ENCODE data around the gene KIF4B.
"Not testable (repeated sequence)": the region's sequence is repeated elsewhere in the genome, so short reads cannot be mapped to it uniquely, and the experiment has no call there.

KIF4B gene

DNA sequence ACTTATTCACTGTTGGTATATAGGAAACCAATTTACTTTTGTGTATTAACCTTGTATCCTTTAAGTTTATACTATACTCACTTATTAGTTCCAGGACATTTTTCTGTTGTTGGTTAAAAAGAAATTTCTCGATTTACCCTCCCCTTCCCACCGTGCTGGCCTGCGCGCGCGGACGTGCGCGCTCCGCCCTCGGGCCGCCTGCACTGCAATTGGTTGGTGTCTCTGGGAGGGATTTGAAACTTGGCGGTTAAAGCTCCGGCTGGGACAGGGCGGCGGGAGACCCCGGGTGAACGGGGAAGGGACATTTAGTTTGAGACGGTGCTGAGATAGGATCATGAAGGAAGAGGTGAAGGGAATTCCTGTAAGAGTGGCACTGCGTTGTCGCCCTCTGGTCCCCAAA lies at the start of gene KIF4B:
KIF4B (plus strand) TSS at position 230 of the 400 bp plus-strand sequence; CDS start at position 335, 105 bp downstream.
- no peak for DNase-seq (ENCODE audit: low spot score)

DNA sequence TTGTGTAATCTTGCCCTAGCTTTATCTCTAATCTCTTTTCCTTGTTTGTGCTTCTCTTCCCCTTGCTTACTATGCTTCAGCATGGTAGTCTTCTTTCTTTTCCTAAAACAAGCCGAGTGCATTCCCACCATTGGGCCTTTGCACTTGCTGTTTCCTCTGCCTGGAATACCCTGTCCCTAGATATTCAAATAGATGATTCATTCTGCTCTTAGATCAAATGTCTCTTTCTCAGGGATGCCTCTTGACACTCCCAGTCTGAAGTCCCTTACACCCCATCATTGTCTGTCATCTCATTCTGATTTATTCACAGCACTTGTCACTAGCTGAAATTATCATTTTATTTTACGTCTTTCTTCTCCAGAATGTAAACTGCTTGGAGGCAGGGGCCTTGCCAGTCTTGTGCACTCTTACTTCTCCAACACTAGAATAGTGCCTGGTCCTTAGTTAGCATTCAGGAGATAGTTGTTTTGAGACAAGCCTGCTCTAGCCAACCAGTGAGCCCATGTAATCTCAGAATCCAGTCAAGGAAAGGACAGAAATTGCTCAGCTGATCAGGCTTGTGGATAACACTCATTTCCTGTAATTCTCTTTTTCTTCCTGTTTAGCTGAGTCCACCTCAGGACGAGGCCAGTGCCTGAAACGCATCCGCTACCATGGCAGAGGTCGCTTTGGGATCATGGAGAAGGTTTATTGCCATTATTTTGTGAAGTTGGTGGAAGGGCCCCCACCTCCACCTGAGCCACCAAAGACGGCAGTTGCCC lies 47.3 kb upstream of the KIF4B start:
- no peak for DNase-seq (ENCODE audit: low spot score)

DNA sequence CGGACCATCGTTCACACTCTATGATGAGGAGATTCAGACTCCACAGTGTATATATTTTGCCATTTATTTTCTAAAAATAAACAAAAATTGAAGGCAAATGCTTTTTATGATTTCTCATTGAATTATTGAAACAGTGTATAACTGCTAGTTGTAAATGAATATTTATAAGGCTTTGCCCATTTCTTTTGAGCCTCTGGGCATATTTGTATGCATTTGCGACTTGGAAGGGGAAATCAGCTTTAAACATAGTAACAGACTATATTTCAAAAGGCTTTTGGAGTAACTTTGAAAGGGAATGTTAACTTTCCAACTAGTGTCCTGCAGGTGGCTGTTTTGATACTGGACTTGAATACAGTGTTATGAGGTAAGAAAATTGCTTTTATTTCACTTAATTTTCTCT lies 46.7 kb upstream of the KIF4B start:
- DNase-seq (ENCODE audit: low spot score), result no peak

DNA sequence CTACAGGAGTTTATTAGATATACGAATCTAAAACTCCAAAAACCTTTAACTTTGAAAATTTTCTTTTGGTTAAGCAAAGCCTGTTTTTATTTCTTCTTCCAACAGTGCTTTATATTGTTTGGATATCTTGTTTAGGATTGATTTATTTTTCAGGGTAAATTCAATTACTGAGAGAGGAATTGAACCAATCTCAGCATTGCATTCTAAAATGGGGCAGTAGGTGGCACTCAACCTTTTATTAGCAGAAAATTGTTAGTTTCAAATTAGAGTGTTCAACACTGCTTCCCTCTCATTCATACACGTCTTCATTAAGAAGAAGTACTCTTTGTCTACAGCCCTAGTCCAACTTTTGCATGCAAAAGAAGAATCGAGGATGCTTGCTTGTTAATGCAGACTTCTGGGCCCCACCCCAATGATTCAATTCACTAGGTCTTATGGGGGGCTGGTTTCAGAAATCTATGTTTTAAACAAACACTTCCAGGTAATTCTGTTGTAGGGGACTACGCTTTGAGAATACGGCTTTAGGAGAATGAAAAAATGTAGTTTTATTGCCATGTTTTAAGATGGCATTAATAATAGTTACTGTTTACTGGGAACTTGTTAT lies 46.0 kb upstream of the KIF4B start:
- peak; percentile 19 for DNase-seq (ENCODE audit: low spot score)

GRCh38 chr5:154968953-154969352 lies 44.6 kb upstream of the KIF4B start:
- no peak for DNase-seq (ENCODE audit: low spot score)

DNA sequence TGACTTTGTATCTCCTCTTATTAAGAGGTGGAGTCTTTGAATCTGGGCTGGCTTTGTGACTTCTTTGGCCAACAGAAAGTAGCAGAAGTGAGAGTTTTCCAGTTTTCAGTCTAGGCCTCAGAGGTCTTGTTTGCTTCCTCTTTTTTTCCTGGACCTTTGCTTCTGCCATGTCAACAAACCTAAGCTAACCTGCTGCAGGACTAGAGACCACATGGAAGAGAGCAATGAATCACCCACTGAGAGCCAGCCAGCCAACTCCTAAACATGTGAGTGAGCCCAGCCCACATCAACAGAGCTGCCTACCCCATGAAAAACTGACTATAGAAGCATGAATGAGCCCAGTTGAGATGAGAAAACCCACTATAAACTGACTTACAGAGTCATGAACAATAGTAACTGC lies 42.8 kb upstream of the KIF4B start:
- no peak for DNase-seq (ENCODE audit: low spot score)

DNA sequence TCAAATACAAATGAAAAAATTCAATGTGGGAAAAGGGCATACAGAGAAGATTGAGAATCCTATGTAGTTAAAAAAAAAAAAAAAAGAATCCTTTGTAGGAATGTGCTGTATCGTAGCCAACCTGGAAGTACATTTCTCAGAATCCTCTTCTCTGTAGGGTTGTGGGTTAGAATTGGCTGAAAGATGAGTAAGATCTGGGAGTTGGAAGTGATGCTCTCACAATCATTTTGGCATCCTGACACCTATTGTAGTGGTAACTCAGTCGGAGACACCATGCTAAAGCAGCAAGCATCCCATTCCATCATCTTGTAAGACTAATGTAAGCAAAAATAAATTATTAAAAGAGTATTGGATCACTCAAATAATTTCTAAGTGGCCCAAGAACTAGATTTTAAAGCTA lies 42.1 kb upstream of the KIF4B start:
- DNase-seq (ENCODE audit: low spot score), result no peak

- DNase-seq (ENCODE audit: low spot score), result peak; percentile 44
Measured at GRCh38 chr5:154972476-154973080, 41.0 kb upstream of the KIF4B start.

DNA sequence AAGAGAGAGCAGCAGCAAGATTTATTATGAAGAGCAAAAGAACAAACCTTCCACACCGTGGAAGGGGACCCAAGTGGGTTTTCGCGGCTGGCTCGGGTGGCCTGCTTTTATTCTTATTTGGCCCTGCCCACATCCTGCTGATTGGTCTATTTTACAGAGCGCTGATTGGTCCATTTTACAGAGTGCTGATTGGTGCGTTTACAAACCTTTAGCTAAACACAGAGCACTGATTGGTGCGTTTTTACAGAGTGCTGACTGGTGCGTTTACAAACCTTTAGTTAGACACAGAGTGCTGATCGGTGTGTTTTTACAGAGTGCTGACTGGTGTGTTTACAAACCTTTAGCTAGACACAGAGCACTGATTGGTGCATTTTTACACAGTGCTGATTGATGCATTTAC lies 37.5 kb upstream of the KIF4B start:
- not testable (repeated sequence) for DNase-seq (ENCODE audit: low spot score)

- DNase-seq (ENCODE audit: low spot score), result no peak
Measured at GRCh38 chr5:154977409-154977808, 36.1 kb upstream of the KIF4B start.

- not testable (repeated sequence) for DNase-seq (ENCODE audit: low spot score)
Measured at GRCh38 chr5:154978294-154978693, 35.3 kb upstream of the KIF4B start.

DNA sequence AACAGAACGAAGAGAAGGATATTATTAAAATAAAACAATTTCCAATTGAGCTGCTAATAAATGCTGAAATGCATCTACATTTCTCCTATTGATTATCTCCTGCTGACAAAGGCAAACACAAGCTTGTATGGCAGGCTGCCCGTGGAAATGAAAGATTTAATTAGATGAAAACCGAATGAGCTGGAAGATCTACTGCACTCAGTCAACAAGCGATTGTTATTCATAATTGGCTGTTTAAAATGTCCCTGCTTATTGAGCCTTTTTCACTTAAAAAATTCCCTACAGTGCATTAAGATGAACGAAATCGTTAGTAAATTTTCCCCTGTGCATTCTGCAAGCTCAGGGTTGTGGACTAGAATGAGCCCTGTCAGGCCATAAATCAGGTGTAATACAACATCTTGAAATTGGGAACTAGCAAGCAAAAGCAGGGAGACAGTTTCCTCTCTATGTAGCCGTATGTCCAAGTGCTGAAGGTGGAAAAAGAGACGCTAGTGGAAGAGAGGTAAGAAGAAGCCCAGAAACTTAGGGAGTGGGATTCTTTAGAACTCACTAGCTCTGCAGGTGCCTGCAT lies 28.5 kb upstream of the KIF4B start:
- DNase-seq (ENCODE audit: low spot score), result no peak

DNA sequence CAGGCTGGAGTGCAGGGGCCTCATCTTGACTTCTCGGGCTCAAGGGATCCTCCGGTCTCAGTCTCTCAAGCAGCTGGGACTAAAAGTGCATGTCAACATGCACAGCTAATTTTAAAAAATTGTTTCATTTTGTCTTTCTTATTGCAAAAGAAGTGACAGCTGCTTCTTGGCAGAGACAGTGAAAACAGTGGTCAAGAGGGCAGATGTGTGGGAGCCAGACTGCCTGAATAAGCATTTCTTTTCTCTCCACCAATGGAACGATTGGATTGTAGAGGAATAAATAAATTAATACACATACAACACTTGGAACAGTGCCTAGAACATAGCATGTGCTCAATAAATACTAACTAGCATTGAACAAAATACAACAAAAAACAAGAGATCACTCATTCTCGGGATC lies 27.4 kb upstream of the KIF4B start:
- no peak for DNase-seq (ENCODE audit: low spot score)

DNA sequence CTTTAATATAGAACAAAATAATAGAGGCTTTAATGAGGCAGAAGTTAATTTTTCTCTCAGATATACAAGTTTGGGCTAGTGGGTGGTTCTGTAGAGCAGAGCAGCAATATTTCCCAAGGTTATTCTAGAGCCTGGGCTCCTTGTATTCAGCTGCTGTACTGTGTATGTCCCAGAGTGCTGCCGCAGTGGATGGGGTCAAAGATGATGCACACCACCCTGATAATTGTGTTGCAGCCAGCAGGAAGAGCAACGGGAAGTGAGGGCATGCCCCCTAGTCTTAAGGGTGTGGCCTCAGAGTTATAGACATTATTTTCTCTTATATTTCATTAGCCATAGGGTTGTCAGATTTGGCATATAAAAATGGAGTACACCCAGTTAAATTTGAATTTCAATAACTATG lies 23.9 kb upstream of the KIF4B start:
- no peak for DNase-seq (ENCODE audit: low spot score)

- no peak for DNase-seq (ENCODE audit: low spot score)
Measured at GRCh38 chr5:154993461-154993860, 20.1 kb upstream of the KIF4B start.

DNA sequence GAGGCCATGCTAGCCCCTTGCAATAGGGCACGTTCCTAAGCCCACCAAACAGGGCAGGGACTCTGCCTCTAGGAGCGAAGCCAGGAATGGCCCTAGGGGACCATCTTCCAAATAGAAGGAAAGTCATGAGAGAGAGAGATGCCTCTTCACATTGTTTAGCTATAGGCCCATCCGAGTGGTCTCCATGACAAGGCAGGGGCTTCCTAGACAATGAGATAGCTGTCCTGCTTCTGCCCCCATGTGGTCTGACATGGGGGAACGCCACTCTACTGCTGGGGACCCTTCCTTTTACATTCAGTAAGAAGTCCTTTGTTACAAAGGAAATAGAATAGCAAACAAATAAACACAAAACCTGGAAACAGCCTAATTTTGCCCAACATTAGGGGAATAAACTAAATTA lies 17.9 kb upstream of the KIF4B start:
- no peak for DNase-seq (ENCODE audit: low spot score)

DNA sequence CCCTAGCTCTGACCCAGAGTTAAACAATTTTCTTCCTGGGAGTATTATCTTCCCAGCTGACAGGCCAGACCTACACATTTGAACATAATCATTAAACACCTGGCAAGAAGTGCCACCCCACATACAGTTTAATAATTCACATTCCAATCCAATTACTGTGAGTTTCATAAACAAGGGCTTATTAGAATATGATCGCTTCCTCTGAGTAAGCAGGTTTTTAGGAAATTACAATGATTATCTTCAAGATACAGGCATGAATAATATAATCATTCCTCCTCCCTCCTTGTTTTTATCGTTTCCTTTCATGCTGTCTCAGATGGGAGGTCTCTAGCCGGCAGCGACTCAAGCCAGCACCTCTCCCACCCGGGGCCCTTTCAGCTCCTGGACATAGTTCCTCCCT lies 15.8 kb upstream of the KIF4B start:
- DNase-seq (ENCODE audit: low spot score), result no peak

GRCh38 chr5:154999865-155000264 lies 13.7 kb upstream of the KIF4B start:
- DNase-seq (ENCODE audit: low spot score), result no peak

- no peak for DNase-seq (ENCODE audit: low spot score)
Measured at GRCh38 chr5:155001523-155001922, 12.0 kb upstream of the KIF4B start.

- DNase-seq (ENCODE audit: low spot score), result peak; percentile 42
Measured at GRCh38 chr5:155002722-155003121, 10.8 kb upstream of the KIF4B start.

DNA sequence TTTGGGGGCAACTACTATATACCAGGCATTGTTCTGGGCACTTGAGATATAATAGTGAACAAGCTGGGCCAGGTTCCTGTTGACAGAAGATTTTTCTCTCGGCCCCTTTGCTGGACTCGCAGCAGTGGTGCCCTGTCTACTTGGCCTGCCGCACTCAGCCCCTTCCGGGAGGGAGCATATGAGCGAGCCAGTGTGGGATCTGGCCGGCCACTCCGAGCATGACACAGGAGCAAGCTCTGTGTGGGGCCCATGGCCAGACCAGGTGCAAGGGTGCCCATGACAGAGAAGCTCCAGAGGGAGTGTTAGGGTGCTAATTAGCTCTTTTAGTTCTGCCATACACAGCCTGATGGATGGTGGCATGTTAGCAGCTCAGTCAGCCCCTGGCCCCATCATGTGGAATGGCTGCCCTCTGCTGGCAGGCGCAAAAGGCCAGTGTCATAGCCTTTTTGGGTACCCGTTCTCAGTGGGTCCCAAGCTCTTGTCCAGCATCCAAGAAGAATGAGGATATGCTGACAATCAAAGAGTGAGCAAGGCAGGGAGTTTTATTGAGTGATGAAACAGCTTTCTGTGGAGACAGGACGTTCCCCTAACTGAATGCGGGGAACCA lies 9.3 kb upstream of the KIF4B start:
- no peak for DNase-seq (ENCODE audit: low spot score)

DNA sequence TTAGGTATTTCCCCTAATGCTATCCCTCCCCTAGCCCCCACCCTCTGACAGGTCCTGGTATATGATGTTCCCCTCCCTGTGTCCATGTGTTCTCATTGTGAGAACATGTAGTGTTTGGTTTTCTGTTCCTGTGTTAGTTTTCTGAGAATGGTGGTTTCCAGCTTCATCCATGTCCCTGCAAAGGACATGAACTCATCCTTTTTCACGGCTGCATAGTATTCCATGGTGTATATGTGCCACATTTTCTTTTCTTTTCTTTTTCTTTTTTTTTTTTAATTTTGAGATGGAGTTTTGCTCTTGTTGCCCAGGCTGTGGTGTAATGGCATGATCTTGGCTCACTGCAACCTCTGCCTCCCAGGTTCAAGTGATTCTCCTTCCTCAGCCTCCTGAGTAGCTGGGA lies 7.3 kb upstream of the KIF4B start:
- not testable (repeated sequence) for DNase-seq (ENCODE audit: low spot score)

GRCh38 chr5:155008669-155009068 lies 4.9 kb upstream of the KIF4B start:
- DNase-seq (ENCODE audit: low spot score), result peak; percentile 46
